RKO (cell line): ENCODE measurements around the gene EED.

ENCODE experiments used
- DNase-seq: peaks from one replicate; pipeline ENCODE4 v3.0.0-alpha.2; 2016; ENCODE audit warnings: low spot score

The EED gene, protein sequence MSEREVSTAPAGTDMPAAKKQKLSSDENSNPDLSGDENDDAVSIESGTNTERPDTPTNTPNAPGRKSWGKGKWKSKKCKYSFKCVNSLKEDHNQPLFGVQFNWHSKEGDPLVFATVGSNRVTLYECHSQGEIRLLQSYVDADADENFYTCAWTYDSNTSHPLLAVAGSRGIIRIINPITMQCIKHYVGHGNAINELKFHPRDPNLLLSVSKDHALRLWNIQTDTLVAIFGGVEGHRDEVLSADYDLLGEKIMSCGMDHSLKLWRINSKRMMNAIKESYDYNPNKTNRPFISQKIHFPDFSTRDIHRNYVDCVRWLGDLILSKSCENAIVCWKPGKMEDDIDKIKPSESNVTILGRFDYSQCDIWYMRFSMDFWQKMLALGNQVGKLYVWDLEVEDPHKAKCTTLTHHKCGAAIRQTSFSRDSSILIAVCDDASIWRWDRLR

DNA sequence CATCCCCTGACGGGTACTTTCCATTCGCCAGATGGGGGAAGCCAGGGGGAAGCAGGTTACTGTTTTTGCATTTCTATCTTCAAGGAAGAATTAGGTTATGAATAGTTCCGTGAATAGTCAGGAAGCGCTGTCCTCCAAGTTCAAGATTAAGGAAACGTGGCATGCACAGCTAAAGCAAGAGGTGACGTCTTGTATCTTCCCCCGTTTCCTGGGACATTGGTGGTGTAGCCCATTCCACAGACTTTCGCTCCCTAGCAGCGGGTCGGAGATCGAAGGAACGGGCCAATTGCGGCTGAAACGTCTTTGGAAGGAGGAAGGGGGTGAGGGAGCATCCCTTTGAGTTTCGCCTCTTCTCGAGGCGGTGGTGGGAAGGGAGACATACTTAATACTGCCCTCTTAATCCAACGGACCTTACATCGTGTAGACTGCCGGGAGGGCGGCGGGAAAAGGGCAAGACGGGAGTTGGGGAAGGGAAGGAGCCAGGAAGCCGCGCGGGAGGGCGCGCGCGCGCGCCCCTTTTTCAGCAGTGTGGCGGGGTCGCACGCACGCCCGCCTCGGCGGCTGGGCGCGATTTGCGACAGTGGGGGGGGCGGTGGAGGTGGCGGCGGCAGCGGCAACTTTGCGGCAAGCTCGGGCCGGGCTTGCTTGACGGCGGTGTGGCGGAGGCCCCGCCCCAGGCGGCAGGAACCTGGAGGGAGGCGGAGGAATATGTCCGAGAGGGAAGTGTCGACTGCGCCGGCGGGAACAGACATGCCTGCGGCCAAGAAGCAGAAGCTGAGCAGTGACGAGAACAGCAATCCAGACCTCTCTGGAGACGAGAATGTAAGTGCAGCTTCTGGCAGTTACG, at the start of gene EED:
Gene EED, plus strand, starts transcription at position 232 of the 847 bp plus-strand sequence. Its CDS starts 477 bp downstream, at position 709.
- peak; percentile 96 for DNase-seq

DNA sequence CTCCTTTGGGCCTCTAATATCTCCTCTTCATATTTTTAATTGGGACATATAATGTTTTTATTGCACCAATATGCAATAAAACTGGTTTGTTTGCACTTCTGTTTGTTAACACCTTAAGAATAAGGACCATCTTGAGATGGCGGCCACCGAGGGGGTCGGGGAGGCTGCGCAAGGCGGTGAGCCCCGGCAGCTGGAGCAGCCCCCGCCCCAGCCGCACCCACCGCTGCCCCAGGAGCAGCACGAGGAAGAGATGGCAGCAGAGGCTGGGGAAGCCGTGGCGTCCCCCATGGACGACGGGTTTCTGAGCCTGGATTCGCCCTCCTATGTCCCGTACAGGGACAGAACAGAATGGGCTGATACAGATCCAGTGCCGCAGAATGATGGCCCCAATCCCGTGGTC, 49.6 kb upstream of the EED start:
- DNase-seq, result no peak

DNA sequence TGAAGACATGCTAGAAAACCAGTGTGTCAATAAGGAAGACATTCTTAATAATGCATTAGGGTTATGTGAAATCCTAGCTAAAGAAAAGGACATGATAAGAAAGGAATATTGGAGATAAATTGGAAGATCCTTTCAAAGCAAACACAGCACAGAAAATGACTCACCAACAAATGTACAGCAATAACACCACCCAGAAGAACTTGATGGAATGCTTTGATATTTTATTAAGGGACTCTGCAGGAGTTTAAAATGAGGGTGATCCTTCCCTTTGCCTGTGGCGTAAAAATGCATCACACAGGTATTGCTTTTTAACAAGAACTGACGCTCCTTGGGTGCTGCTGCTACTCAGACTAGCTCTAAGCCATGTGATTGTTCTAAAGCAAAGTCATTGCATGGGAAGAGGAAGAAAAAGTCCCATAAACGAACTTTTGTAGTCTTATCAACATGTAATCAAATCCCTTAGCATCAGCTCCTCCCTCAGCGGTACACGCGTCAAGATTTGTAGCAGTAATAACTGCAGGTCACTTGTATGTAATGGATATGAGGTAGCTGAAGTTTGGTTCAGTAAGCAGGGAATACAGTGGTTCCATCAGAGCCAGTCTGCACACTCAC, 48.4 kb upstream of the EED start:
- DNase-seq, result no peak

DNA sequence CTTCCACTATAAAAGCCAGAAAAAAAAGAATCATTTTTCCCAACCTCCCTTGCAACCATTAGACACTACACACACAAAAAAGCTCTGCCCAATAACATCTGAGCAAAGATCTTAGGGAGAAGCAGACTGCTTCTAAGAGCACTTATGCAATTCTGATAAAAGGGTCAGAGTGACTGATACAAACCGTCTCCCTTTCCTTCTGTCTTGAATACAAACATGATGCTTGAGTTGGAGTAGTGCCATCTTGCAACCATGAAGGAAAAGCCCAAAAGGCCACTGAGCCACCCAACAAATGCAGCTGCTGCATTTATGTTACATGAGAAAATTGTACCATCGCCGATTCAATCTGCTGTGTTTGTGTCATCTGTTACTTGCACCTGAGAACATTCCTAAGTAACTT, 47.6 kb upstream of the EED start:
- DNase-seq, result no peak

DNA sequence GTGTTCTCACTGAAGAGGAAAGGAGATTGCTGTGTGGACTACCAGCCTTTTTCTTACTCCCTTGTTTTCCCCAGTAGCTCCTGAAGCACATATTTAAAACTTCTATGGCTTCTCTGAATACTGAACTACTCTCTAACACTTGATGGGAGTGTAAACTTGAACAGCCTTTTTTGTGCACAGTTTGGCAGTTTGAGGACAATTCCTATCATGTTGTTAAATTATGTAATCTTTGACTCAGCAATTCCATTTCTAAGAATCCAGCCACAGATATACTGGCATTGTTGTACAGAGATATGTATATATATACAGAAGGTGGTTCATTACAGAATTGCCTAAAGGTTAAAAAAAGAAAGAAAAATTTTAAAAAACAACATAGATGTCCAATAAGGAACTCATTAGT, 47.1 kb upstream of the EED start:
- DNase-seq, result no peak

DNA sequence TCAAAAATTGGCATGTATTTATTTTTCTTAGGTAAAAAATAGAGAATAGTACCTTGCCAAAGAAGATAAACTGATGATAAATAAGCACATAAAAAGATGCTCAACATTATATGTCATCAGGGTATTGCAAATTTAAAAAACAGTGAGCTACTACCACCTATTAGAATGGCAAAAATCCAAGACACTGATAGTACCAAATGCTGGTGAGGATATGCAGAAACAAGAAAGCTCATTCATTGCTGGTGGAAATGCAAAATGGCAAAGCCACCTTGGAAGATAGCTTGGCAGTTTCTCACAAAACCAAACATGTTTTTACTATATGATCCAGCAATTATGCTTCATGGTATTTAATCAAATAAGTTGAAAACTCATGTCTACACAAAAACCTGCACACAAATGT, 46.4 kb upstream of the EED start:
- DNase-seq, result no peak

DNA sequence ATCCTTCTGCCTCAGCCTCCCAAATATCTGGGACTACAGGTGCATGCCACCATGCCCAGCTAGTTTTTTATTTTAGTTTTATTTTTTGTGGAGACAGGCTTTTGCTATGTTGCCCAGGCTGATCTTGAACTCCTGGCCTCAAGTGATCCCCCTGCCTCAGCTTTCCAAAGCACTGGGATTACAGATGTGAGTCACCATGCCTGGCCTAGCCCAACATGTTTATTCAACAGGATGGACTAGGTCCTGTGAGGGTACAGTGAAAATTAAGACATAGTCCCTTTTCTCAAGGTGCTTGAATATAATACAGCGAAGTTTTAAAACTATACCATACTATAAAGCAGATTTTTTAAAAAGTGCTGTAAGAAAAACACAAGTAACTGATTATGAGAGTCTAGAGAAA, 45.2 kb upstream of the EED start:
- no peak for DNase-seq

DNA sequence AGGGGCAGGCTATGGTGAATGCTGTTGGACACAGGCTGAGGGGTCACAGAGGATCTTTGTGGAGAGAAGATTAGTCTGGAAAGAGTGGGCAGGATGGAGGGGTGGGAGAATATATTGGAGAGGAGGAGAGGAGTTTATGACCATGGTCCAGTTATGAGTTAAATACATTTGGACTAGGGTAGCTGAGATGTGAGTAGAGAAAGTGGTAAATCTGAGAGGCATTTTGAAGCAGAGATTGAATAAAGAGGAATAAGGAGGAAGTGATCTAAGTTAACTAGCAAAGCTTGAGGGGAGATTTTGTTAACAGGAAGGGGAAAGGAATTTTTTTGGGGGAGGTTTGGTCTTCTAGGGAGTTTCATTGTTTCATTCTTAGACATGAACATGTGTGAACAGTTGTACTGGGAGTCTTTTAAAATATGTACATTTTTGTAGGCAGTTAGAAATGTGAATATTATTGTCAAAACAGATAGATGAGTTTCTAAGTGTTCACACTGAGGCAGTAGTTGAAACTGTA, 43.1 kb upstream of the EED start:
- no peak for DNase-seq

DNA sequence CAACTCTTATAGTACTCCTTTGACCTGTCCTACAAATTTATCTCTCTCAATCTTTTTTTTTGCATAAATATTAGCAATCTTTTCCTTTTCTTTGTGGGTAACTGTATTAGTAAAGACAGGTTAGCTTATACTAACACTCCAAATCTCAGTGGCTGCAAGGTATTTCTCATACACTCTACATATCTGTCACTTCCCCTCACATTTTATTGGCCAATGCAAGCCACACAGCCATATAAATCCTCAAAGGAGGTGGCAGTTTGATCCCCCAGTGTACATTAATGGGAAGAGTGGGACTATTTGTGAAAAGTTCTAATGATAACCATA, 42.6 kb upstream of the EED start:
- no peak for DNase-seq

DNA sequence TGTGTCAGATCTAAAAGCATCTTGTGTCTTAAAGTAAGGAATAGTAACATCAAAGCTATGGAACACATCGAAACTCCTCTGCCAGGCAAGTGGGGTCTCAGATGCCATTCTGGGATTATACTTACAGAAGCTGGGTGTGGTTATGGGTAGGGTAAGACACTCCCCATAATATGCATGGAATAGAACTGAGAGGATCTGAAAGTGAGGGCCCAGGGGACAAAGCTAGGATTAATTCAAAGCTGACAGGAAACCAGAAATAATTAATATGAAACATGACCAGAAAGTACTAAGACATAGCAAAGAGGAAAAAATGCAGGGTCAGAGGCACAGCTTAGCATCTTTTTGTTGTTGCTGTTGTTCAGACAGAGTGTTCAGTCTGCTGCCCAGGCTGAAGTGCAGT, 40.2 kb upstream of the EED start:
- DNase-seq, result no peak

DNA sequence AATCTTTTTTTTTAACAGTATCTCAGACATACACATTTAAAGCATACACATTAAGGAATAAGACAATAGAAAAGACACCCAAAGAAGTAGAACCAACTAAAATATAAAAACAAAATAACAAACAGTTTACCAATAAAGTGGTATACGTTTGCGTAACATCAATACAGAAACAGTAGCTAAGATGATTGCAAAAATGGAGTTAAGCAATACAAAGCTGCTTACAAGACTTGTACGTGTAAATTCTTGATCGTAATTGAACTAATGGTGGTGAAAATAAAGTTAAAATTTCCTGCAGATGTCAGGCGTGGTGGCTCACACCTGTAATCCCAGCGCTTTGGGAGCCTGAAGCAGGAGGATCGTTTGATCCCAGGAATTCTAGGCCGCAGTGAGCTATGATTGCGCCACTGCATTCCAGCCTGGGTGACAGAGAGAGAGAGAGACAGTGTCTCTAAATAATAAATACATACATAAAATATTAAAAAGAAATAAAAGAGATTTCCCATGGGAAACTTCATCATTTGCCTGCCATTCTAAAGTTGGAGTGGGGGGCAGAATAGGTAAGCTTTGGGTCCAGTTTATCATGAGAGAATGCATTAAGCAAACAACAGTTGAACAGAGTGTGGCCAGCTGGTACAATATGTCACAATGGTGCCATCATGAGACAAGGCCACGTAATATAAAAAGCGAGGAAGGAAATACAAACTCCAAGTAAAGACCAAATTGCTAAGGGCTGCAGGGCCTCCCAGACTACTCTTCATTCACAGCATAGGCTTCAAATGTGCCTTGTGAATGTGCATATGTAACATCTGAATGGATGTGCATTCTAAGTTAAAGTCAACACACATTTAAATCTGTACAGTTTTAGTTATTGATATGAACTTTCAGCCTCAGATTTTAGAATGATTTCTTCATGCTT, 38.9 kb upstream of the EED start:
- DNase-seq, result no peak

DNA sequence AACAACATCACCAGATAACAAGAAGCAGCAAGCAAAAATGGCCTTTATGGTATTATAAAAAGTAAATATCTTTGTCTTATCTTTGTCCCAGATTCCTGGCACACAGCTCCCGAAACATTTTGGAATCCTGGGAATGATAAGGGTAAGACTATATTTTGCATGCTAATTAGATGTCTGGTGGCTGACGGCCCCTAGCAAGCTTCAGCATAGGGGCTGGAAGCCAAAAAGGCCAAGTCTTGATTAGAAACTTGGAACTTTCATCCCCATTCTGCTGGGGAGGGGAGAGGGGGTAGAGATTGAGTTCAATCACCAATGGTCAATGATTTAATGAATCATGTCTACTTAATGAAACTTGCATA, 38.2 kb upstream of the EED start:
- DNase-seq, result no peak

DNA sequence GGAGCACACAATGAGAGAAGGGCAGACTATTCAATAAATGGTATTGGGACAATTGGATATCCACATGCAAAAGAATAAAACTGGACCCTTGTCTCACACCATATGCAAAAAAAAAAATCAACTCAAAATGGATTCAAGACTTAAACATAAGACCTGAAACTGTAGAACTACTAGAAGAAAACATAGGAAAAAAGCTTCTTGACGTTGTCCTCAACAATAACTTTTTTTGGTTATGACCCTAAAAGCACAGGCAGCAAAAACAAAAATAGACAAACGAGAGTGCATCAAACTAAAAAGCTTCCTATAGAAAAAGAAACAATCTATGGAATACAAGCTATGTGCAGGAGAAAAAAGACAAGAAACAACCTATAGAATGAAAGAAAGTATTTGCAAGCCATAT, 37.1 kb upstream of the EED start:
- no peak for DNase-seq

DNA sequence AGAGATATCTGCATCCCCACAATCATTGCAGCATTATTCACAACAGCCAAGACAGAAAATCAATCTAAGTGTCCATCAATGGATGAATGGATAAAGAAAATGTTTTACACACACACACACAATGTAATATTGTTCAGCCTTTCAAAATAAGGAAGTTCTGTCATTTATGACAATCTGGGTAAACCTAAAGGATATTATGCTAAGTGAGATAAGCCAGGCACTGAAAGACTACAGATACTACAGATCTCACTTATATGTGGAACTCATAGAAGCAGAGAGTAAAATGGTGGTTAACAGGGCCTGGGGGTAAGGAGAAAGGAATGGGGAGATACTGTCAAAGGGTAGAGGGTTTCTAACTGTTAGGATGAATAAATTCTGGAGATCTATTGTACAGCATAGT, 36.0 kb upstream of the EED start:
- no peak for DNase-seq

DNA sequence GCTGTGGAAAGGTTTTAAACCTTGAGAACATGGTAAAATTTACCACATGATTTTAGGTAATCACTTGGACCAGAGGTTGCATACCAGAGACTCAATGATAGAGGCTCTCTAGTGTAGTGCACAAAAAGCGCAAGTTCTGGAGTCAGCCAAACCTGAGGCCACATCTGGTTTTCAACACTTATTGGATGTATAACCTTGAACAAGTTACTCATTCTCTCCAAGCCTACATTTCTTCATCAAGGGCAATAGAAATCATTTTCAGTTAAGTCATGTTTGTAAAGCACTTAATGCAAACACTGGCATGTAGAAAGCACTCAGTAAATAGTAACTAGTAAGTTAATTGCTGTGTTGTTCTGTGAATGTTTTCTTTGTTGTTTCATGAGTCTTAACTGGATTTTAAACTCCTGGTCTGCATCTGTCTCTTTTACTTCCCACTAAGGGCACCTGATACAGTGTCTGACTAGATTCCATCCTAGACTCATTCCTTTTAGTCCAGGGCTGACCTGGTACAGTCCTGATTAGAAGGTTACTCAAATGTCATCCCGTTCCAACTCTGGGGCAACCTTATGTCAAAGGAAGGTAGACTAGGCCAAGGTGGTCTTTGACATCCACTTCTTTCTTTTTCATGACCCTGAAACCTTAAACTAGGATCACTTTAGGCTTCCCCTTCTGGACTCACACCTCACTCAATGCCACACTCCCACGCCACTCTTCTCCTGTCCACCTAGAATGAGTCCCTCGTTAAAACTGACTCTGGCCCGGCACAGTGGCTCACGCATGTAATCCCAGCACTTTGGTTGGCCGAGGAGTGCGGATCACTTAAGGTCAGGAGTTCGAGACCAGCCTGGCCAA, 34.5 kb upstream of the EED start:
- no peak for DNase-seq

DNA sequence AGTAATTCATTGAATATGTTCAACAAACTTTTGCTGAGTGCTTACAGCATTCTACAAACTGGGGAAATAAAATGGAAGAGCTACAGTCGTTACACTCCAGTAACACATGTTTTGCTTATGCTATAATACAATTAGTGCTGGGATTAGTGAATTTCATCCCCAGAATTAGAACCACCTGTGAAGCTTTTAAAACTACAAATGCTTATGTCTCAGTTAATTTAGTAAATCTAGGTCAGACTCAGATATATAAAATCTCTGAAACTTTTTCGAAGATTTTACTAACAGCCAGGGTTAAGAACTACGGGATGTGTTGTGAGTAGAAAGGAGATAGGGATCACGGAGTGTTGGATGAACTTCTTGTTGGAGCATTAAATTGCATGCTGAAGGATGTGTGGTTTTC, 33.7 kb upstream of the EED start:
- DNase-seq, result no peak

DNA sequence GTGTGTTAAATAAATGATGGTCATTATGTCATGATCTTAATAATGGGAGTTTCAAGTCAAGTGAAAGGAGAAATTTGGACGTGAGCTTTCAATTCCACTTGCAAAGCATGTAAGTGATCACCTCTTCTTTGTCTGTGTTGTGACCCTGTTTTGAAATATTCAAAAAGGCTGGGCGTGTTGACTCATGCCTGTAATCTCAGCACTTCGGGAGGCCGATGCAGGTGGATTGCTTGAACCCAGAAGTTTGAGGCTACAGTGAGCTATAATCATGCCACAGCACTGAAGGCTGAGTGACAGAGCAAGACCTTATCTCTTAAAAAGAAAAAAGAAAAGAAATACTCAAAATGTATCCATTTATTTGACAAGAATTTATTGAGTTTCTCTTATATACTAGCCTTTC, 32.9 kb upstream of the EED start:
- DNase-seq, result no peak

DNA sequence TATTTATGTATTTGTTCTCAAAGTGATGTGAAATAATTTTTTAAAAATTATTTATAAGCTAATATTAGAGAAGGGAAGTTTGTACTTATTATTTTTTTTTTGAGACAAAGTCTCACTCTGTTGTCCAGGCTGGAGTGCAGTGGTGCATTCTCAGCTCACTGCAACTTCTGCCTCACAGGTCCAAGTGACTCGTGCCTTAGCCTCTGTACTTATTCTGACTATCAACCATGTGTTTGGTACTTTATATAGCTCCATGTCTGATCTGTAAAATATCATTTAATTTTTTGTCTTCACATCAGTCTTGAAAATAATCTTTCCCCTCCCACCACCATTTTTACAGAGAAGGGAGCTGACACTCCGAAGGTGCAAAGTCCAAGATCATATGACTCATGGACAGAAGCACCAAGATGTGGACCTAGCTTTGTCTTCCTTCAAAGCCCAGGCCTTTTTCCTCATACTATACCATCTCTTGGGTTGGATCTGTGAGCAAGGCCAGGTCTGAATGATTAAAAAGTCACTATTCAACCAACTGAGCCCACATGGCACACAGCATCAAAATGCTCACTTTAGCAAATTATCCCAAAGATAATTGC, 32.4 kb upstream of the EED start:
- DNase-seq, result no peak

DNA sequence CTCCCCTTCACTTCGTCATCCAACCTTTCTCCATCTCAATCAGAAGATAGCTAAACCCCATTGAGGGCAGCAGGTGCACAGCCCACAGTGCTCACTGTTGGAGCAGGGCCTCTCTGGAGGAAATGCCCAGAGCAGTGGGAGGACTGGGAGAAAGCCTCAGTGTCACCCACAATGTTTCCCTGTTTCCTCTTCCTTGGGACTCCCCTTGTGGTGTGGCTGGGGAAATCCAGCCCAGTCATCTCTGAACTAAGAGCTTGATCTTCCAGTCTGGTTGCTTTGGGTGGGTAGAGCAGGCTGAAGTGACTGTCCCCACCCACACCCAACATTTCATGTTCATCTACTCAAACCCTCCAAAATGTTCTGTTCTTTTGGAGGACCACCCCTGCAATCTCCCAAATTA, 29.8 kb upstream of the EED start:
- DNase-seq, result no peak
